CD14-positive monocyte (primary cell): ENCODE measurements around the gene IL1F10. TPM values are rescaled to one million over a fixed set of nuclear protein-coding genes. Genes with fewer than 3 reads are reported as not detected.

Source experiments
- DNase-seq, 3 donors: peaks; one replicate each; pipeline ENCODE4 v3.0.0-alpha.2; 2011 to 2022
- H2AFZ ChIP-seq: 2 replicates; pipeline ENCODE4 v1.6.0; 2012; ENCODE audit warnings: mild to moderate bottlenecking, low read depth, low read length, inconsistent platforms; ENCODE audit not compliant: insufficient read depth, poor library complexity, severe bottlenecking
- H3K27ac ChIP-seq, 2 donors: 1 replicate in 1 of 2; 2 replicates in 1 of 2; pipeline ENCODE4 v1.5.1; 2012 to 2013; ENCODE audit warnings: low read length in 2 of 2, control low read depth in 1 of 2, inconsistent platforms in 1 of 2, low read depth in 1 of 2, mild to moderate bottlenecking in 1 of 2
- H3K27me3 ChIP-seq, 2 donors: one replicate each; pipeline versions ENCODE4 v1.6.0 to v1.6.1; 2011 to 2013; ENCODE audit warnings: low read length in 2 of 2; ENCODE audit not compliant: control insufficient read depth in 2 of 2, insufficient read depth in 2 of 2
- H3K36me3 ChIP-seq, 2 donors: replicated peaks in 1 of 2; 1 replicate in 1 of 2; 2 replicates in 1 of 2; pipeline versions ENCODE4 v1.5.1 to v1.6.1; 2012 to 2013; ENCODE audit warnings: low read length in 2 of 2, control low read depth in 1 of 2, inconsistent platforms in 1 of 2, mild to moderate bottlenecking in 1 of 2; ENCODE audit not compliant: insufficient read depth in 2 of 2, control insufficient read depth in 1 of 2
- H3K4me1 ChIP-seq, 2 donors: 1 replicate in 1 of 2; 2 replicates in 1 of 2; pipeline versions ENCODE4 v1.5.1 to v1.6.1; 2012 to 2013; ENCODE audit warnings: low read length in 2 of 2, control low read depth in 1 of 2, inconsistent platforms in 1 of 2, mild to moderate bottlenecking in 1 of 2, moderate library complexity in 1 of 2; ENCODE audit not compliant: insufficient read depth in 2 of 2, control insufficient read depth in 1 of 2
- H3K4me2 ChIP-seq: replicated peaks from 2 replicates; pipeline ENCODE3; 2012; ENCODE audit warnings: low read length, moderate library complexity, mild to moderate bottlenecking; ENCODE audit not compliant: poor library complexity, severe bottlenecking; ENCODE audit errors: extremely low read depth
- H3K4me3 ChIP-seq, 3 experiments: fragments of 200-600 bp in 1 of 3; sonication (generic) in 1 of 3; replicated peaks in 1 of 3; 1 replicate in 2 of 3; 2 replicates in 1 of 3; pipeline ENCODE4 v1.5.1; 2011 to 2013; ENCODE audit warnings: low read length in 3 of 3, mild to moderate bottlenecking in 3 of 3, control low read depth in 2 of 3, low read depth in 2 of 3, inconsistent platforms in 1 of 3, moderate library complexity in 1 of 3
- H3K79me2 ChIP-seq: 2 replicates; pipeline ENCODE4 v1.6.0; 2012; ENCODE audit warnings: mild to moderate bottlenecking, control low read depth, inconsistent platforms, low read length, moderate library complexity; ENCODE audit not compliant: insufficient read depth
- H3K9ac ChIP-seq: 2 replicates; pipeline ENCODE4 v1.6.0; 2017; ENCODE audit warnings: low read length, mild to moderate bottlenecking; ENCODE audit not compliant: insufficient read depth, poor library complexity, severe bottlenecking
- H3K9me3 ChIP-seq, 2 donors: replicated peaks in 1 of 2; 1 replicate in 1 of 2; 2 replicates in 1 of 2; pipeline versions ENCODE4 v1.5.1 to v1.6.1; 2012 to 2013; ENCODE audit warnings: low read length in 2 of 2, control low read depth in 1 of 2; ENCODE audit not compliant: control insufficient read depth in 1 of 2, insufficient read depth in 1 of 2
- H4K20me1 ChIP-seq: 2 replicates; pipeline ENCODE4 v1.6.0; 2012; ENCODE audit warnings: mild to moderate bottlenecking, low read length, control low read depth, moderate library complexity; ENCODE audit not compliant: insufficient read depth
- H3K27ac Mint-ChIP-seq, 7 donors: one replicate each; pipeline ENCODE4 v1.8.0; 2020; ENCODE audit warnings: mild to moderate bottlenecking in 7 of 7, mixed read lengths in 7 of 7, moderate library complexity in 6 of 7, inconsistent platforms in 2 of 7
- H3K27me3 Mint-ChIP-seq, 3 donors: one replicate each; pipeline ENCODE4 v1.8.0; 2021 to 2022; ENCODE audit warnings: low read depth in 3 of 3, mild to moderate bottlenecking in 3 of 3, mixed read lengths in 3 of 3, moderate library complexity in 3 of 3, inconsistent platforms in 1 of 3
- H3K36me3 Mint-ChIP-seq, 2 donors: one replicate each; pipeline ENCODE4 v1.8.0; 2020; ENCODE audit warnings: mixed read lengths in 2 of 2, inconsistent platforms in 1 of 2, mild to moderate bottlenecking in 1 of 2
- H3K4me1 Mint-ChIP-seq: one replicate; pipeline ENCODE4 v1.8.0; 2020; ENCODE audit warnings: mild to moderate bottlenecking, mixed read lengths
- H3K4me3 Mint-ChIP-seq, 2 donors: one replicate each; pipeline ENCODE4 v1.8.0; 2020; ENCODE audit warnings: mild to moderate bottlenecking in 2 of 2, mixed read lengths in 2 of 2, moderate library complexity in 1 of 2
- H3K9me3 Mint-ChIP-seq, 7 donors: one replicate each; pipeline ENCODE4 v1.8.0; 2020 to 2022; ENCODE audit warnings: mixed read lengths in 7 of 7, mild to moderate bottlenecking in 6 of 7, moderate library complexity in 6 of 7, inconsistent platforms in 2 of 7
- CTCF ChIP-seq: fragments of 200-600 bp; IDR thresholded peaks from one replicate; pipeline ENCODE4 v1.8.0; 2022; ENCODE audit warnings: antibody characterized with exemption, mild to moderate bottlenecking
- WGBS: methylation state at CpG from one replicate; pipeline ENCODE4 v1.1.5; 2013; ENCODE audit warnings: missing lambda C conversion rate; ENCODE audit not compliant: insufficient coverage; 5-methylcytosine and 5-hydroxymethylcytosine counted together
- intact Hi-C, 2 donors: fragments of 100-400 bp; cut with micrococcal nuclease; formaldehyde crosslinking; loops; one replicate each; pipeline versions ENCODE4 v1.15.0 to v1.15.1; 2023
- polyA plus RNA-seq, 3 donors: library from polyadenylated mRNA; depleted of rRNA in 1 of 3; unstranded in 2 of 3; stranded (reverse) in 1 of 3; fragments of 300-500 nt in 2 of 3; fragments of >200 nt in 1 of 3; fragmentation: Illumina TruSeq in 2 of 3; gene quantifications; 1 replicate in 2 of 3; 2 replicates in 1 of 3; pipeline ENCODE4 v1.2.3, GENCODE V29; 2012 to 2021

IL1F10 gene
- polyA plus RNA-seq, 3 donors, result not detected

GRCh38 chr2:113052396-113052917, 15.3 kb upstream of the IL1F10 start, which contains the start of gene IL36B:
IL36B (minus strand) TSS chr2:113052867.
- peaks cover 0 to 18% of the 10 kb centered on the region in 2 donors for H3K9me3 ChIP-seq
- Mint-ChIP-seq H3K27ac (no peak within 1 kb of the TSS), H3K4me3 (no peak within 1 kb of the TSS), H3K36me3 (no peaks in the 10 kb centered on the region), H3K27me3 (peaks cover 5 to 6% (median 5%) of the 10 kb centered on the region in 3 donors), H3K9me3 (peaks cover 22 to 43% (median 31%) of the 10 kb centered on the region in 7 donors), H3K4me1 (no peaks in the 10 kb centered on the region)
- no peak within 1 kb of the TSS for H3K4me3 ChIP-seq
- no peak for TF ChIP-seq CTCF
- H3K27me3 ChIP-seq, result no peaks in the 10 kb centered on the region
- H4K20me1 ChIP-seq, result no peaks in the 10 kb centered on the region
- DNase-seq, result no peak
- no peak within 1 kb of the TSS for H3K27ac ChIP-seq
- H3K36me3 ChIP-seq, result no peaks in the 10 kb centered on the region
- WGBS, result 84% methylated on average over 2 of the region's 6 CpGs
- H3K4me1 ChIP-seq, result no peaks in the 10 kb centered on the region
- intact Hi-C loops, result no loop called here
- H2AFZ ChIP-seq, result no peak within 1 kb of the TSS
- no peaks in the 10 kb centered on the region for H3K79me2 ChIP-seq
- no peak within 1 kb of the TSS for H3K4me2 ChIP-seq
- H3K9ac ChIP-seq, result no peak within 1 kb of the TSS

- no peak overlapping the region for H2AFZ ChIP-seq
- WGBS, result 94% methylated on average over 2 of the region's 3 CpGs
- H3K9ac ChIP-seq, result no peak overlapping the region
- no peaks in the 10 kb centered on the region for H3K36me3 Mint-ChIP-seq
- no peaks in the 10 kb centered on the region for H3K36me3 ChIP-seq
- DNase-seq, result no peak
- no peaks in the 10 kb centered on the region for H3K4me1 Mint-ChIP-seq
- H3K4me2 ChIP-seq, result no peak overlapping the region
- intact Hi-C loops, result no loop called here
- no peaks in the 10 kb centered on the region for H3K79me2 ChIP-seq
- H3K27ac ChIP-seq, result no peak overlapping the region
- H3K4me3 Mint-ChIP-seq, result no peak overlapping the region
- no peak overlapping the region for H3K27ac Mint-ChIP-seq
- peaks cover 3 to 6% (median 5%) of the 10 kb centered on the region in 3 donors for H3K27me3 Mint-ChIP-seq
- H4K20me1 ChIP-seq, result no peaks in the 10 kb centered on the region
- no peaks in the 10 kb centered on the region for H3K27me3 ChIP-seq
- peaks cover 22 to 39% (median 31%) of the 10 kb centered on the region in 7 donors for H3K9me3 Mint-ChIP-seq
- H3K4me1 ChIP-seq, result no peaks in the 10 kb centered on the region
- H3K4me3 ChIP-seq, result no peak overlapping the region
- H3K9me3 ChIP-seq, result peaks cover 0 to 18% of the 10 kb centered on the region in 2 donors
- no peak for TF ChIP-seq CTCF
Observed at GRCh38 chr2:113053666-113054065, 14.1 kb upstream of the IL1F10 start.
